Inflammatory macrophage treated with lipopolysaccharide for 1 hour (primary cell): Measurements from ENCODE around the gene CDC123.
"Not testable (repeated sequence)": the region's sequence is repeated elsewhere in the genome, so short reads cannot be mapped to it uniquely, and the experiment has no call there.

Source experiments
- DNase-seq, 2 donors: peaks; one replicate each; pipeline ENCODE4 v3.0.0-alpha.2; 2020 to 2022

The CDC123 gene

DNA sequence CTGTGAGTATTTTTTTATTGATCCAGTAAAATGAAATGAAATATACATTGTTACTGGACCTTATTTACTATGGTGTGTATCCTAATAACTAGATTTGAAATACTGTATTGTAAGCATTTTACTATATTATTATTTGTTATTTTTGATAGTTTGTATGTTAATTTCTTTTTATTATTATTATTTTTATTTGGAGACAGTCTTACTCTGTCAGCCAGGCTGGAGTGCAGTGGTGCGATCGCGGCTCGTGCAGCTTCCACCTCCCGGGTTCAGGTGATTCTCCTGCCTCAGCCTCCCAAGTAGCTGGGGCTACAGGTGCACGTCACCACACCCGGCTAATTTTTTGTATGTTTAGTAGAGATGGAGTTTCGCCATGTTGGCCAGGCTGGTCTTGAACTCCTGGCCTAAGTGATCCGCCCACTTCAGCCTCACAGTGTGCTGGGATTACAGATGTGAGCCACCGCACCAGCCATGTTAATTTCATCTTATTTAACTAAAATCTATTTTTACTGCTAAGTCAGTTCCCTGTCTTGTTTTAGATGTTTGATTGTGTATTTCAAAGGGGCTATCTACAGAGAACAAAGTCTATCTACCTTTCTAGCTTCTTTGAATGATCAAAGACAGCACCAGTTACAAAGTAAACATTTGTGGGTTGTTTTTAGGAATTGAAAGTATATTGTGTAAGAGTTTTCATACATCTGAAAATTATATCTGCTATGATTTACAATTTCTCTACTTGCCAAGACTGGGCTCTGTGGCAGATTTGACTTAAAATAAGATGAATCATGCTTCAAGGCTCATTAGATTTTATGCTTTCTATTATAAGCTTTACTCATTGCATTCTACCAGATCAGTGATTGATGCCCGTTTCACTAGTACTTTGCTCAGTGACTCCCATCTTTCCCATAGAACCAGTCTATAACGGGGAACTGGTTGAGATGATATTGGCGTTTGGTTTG lies 41.6 kb downstream of the CDC123 start:
- no peak for DNase-seq

DNA sequence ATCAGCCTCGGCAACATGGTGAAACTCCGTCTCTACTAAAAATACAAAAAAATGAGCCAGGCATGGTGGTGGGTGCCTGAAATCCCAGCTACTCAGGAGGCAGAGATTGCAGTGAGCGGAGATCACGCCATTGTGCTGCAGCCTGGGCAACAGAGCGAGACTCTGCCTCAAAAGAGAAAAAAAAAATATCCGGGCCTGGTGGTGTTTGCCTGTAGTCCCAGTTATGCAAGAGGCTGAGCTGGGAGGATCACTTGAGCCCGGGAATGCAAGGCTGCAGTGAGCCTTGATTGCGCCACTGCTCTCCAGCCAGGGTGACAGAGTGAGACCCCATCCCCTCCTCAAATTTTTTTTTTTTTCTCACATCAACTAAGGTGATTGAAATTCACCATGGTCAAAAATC lies 42.8 kb downstream of the CDC123 start:
- no peak for DNase-seq

DNA sequence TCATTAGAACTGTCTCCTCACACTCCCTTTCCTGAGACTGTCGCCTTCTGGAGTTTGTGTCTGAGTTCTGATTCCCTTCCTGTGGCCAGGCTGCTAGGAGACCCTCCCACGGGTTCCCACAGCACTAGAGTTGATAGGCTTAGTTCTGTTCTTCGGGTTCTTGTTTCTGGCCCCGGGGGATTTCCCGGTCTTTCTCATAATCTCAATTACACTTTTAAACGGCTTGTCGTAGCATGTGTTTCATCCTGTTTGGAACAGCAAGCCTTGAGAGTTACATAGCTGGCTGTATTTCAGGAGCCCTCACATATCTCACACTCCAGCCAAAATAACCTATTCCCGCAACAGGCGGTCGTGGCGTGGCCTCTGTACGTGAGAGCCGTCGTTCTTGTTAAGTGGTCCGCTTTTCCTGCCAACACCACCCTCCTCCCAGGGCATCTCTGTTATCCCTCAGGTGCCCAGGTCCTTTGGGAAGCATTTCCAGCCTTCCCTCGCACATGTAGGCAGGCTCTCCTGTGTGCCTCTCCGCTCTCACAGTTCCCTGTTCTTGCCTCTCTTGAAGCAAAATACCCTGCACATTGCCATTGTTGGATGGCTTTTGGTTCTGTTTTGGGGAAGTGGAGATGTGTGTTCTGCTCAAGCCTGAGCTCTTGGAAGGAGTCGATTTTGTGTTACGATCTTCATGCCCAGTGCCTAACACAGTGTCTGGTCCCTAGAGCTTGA lies 46.0 kb downstream of the CDC123 start:
- peak; percentile 93 to 97 for DNase-seq

DNA sequence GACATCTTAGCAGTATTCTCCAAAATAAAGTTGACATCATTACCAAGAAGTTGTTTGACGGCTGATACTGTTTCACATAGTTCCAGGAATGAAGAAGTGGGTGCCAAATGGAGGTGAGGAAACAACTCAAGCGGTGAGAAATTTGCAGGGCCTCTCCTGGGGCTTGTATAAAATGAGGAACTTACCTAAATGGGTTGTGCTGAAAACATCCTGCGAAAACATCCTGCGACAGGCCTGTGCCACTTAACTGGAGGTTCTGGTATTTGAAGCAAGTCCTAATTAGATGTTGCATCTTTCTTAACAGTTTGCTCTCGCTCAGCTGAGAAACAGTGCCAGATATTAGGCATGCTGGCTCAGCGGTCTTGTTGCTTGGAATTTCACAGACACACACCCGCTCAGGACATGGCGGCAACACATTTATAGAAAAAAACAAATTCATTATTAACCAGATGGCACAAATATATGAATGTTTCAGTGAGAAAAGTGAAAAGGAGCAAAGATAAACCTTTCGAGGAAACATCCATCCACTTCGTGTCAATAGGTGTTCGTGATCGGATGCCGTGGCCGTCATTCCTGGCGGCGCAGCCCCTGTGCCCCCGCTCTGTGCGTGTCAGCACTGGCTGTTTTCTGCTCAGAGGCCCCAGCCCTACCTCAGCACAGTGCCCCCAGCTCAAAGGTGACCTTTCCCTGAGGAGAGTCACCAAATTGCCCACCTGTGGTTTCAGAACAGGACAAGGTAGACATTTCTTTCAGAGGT lies 48.1 kb downstream of the CDC123 start:
- peak; percentile 63 to 65 for DNase-seq

DNA sequence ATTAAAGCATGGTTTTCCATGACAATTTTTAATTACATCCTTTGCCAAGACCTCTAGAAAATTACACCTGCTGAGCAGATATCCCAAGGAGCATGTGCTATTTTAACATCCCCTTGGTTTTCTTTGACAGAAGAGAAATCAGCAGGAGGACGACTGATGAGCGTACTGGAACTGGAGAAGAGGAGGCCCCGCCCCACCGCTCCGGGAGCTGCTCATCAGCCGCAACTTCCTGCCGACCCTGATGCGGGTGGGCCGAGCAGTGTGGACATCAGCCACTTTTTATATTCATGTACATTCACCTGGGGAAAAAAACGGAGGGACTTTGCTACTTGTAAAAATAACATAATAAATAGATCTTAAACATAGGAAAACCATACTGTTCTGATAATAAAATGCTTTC lies 54.2 kb downstream of the CDC123 start:
- DNase-seq: no peak

DNA sequence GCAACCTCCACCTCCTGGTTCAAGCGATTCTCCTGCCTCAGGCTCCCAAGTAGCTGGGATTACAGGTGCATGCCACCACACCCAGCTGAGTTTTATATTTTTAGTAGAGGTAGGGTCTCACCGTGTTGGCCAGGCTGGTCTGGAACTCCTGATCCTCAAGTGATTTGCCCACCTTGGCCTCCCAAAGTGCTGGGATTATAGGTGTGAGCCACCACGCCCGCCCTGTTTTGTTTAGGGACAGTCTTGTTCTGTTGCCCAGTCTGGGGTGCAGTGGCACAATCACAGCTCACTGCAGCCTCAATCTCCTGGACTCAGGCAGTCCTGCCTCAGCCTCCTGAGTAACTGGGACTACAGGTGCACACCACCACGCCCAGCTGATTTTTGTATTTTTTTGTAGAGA lies 54.7 kb downstream of the CDC123 start:
- DNase-seq: not testable (repeated sequence)

DNA sequence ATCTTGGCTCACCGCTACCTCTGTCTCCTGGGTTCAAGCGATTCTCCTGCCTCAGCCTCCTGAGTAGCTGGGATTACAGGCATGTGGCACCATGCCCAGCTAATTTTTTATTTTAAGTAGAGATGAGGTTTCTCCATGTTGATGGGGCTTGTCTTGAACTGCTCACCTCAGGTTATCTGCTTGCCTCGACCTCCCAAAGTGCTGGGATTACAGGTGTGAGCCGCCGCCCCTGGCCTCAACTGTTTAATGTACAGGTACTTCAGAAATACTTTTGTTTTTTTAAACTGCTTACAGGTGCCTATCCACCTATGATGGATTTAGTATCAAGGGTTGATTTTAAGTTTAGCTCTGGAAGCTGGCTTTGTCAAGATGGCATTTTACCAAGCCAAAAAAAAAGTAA lies 55.6 kb downstream of the CDC123 start:
- DNase-seq: no peak

DNA sequence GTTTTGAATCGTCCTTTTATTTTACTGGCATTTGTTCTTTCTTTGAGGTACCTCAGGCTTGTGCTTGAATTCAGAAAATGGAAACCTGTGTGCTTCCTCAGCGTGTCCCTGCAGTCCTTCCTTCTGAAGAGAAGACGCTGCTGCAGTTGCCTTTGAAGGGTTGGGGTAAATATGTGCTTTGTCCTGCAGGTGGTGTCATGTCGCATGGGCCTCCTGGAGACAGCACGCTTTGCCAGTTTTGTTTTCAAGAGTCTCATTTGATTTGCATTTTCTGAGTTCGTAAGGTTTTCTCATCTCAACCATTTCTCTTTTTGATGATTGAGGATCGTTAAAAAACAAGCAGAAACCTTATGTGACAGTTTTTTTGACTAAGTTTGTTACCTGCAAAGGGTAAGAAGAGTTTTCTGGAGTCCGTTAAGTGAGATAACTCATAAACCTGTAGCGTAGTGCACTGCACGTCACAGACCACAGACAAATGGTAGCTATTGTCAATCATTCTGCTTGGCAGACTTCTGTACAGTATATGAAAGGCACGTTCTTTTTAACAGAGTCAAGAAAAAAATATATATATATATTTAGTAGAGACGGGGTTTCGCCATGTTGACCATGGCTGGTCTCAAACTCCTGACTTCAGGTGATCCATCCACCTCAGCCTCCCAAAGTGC lies 57.0 kb downstream of the CDC123 start:
- DNase-seq: peak in 1 of 2 donors; percentile 34

DNA sequence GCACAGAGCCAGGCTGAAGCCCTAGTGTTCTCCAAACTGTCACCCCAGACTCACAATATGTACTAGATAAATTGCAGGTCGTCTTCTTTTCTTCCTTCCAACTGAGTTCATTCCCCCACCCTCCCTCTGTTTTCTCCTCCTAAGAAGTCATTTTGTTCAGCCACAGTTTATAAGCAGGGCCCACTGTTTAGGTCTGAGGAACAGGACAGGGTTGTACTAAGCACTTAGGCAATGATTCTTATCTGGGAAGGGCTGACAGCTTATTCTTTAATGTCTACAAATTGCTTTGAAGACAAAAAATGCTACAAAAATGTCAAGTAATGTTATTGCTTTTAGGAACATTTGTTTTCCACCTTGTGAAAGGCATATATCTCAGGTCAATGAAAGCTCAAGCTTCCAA lies 59.1 kb downstream of the CDC123 start:
- no peak for DNase-seq

DNA sequence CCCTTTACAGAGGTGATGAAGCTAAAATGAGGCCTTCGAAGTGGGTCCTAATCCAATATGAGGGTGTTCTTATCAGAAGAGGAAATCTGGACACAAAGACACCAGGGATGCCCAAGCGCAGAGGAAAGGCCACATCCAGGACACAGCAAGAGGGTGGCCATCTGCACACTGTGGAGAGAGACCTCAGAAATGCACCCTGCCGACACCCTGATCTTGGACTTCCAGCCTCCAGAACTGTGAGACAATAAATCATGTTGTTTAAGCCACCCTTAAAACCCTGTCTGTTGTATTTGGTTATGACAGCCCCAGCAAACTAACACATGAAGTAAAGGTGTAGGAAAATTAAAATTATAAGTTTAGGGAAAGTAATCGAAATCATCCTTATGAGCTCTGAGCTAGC lies 64.0 kb downstream of the CDC123 start:
- no peak for DNase-seq

DNA sequence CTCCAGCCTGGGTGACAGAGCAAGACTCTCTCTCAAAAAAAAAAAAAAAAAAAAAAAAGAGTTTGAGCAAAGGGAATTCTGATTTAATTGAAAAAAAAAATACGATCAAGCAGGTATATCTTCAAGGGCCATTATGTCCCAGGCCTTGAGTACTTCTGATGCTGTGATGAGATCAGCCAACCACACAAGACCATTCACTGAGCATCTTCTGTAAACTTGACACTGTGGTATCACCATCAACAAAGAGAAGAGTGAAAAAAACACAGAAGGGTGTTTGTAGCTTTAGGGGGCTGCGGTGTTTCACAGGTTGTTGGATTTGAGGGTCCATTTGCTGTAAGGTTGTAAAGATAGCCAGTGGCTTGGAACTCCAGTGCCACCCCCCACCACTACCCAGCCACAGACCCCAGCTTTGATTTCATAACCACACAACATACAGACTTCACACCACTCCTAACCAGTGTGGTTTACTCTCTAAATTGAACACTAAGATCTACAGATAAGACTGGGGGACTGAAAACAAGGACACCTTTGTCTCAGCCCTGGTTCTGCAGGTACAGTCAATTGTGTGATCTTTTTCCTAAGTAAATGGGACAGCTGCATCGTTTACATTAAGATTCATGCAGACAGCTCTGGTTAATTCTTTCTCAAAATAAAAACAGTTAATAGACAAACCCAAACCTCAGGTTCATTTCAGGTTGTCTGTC lies 66.4 kb downstream of the CDC123 start:
- no peak for DNase-seq

DNA sequence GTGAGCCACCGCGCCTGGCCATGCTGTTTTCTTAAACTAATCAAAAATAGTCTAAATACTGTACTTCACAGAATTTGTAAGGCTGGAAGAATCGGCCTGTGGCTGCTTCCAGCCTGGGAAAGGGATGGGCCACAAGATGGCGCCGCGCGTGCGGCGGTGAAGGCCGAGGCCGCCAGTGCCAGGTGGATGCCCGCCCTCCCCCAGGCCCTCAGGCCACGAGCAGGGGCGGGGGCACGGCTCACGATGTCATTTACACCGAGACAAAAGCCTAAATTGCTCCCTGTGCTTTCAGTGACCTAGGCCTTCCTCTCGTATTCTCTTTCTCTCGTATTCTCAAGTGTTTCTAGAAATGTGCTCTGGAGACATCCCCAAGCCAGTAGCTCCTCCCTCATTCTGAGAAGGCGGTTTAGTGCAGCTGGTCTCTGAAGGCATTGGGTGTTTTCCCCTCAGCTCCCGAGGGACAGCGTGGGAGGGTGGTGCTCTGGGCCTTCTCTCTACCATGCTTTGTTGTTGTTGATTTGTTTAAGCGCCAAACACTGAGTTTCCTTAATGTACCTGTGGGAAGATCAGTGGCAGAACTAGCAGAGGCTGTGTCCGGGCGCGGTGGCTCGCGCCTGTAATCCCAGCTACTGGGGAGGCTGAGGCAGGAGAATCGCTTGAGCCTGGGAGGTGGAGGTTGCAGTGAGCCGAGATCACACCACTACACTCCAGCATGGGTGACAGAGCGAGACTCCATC lies 68.4 kb downstream of the CDC123 start:
- DNase-seq: peak; percentile 89 to 95

DNA sequence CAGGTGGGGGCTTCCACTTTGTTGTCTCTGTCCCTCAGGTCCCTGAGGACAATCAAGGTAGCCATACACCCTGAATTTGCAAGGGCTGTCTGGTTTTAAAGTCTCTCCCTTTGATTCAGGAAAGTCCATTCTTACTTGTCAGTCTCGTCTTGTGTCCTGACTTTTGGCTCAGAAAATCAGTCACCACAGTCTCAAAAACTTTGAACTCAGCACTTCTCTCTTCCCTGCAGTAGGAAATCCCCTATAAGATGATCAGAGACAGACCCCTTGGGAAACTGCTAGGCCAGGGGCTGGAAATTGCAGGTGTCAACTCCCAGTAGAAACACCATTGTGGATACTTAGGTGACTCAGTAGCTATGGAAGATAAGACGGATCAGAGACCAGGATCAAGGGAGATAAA lies 73.1 kb downstream of the CDC123 start:
- DNase-seq: peak; percentile 76 to 90

DNA sequence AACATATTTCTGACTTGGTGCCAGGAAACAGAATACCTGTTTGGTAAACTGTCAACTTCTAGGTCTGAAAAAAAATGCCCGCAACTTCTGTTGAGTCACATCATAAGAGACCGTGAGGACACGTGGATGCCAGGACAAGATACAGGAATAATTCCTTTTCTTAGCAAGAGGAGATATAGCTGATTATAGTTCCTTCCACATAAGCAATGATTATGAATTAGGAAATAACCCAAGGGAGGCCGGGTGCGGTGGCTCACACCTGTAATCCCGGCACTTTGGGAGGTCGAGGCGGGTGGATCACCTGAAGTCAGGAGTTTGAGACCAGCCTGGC lies 75.2 kb downstream of the CDC123 start:
- no peak for DNase-seq

DNA sequence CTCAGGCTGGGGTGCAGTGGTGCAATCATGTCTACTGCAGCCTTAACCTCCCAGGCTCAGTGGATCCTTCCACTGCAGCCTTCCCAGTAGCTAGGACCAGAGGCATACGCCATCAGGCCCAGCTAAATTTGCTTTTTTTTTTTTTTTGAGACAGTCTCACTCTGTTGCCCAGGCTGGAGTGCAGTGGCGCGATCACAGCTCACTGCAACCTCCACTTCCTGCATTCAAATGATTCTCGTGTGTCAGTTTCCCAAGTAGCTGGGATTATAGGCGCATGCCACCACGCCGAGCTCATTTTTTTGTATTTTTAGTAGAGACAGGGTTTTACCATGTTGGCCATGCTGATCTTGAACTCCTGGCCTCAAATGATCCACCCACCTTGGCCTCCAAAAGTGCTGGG lies 81.9 kb downstream of the CDC123 start:
- DNase-seq: not testable (repeated sequence)

DNA sequence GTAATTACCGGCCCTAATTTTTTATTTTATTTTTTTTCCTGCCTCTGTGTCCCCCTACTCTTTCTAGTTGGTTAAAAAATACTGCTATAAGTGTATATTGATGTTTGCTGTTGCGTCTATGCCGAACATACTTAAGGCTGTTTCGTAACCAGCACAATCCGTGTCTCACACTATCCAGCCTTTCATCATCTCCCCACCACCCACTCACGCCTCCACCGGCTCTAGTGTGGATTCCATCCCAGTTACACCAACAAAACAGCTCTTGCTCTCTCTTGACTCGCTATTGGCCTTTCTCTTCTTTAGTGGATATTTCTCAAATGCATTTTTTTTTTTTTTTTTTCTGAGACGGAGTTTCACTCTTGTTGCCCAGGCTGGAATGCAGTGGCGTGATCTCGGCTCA lies 83.3 kb downstream of the CDC123 start:
- peak; percentile 96 to 97 for DNase-seq

DNA sequence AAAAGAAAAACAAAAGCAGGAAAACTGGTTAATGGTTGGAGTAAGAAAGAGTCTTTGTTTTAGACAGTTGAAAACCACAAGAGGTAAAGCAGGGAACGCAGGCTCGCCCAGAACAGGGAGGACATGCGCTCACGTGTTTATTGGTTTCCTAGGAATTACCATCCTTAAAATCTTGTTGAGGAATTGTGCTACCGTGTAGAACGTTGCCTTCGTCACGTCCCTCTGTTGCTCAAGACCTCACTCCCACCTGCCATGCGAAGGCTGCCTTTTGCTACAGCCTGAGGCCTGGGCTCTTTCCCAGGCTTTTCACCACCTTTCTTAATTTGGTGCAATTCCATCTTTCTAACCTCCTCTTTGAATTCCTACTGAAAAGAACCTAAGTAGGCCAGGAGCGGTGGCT lies 91.8 kb downstream of the CDC123 start:
- DNase-seq: no peak

DNA sequence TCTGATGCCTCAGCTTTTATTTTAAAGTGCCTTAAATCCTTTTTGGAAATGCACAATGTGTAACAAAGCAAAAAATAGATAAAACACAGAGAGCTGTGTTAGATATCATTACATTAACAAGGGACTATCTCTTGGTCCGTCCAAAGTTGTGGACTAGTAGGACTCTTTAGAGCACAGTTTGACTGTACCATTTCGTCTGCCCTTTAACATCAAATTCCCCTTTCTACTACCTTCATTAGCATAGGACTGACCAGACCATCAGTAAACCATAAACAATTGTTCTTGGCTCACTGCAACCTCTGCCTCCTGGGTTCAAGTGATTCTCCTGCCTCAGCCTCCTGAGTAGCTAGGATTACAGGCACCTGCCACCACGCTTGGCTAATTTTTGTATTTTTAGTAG lies 101.8 kb downstream of the CDC123 start:
- not testable (repeated sequence) for DNase-seq

DNA sequence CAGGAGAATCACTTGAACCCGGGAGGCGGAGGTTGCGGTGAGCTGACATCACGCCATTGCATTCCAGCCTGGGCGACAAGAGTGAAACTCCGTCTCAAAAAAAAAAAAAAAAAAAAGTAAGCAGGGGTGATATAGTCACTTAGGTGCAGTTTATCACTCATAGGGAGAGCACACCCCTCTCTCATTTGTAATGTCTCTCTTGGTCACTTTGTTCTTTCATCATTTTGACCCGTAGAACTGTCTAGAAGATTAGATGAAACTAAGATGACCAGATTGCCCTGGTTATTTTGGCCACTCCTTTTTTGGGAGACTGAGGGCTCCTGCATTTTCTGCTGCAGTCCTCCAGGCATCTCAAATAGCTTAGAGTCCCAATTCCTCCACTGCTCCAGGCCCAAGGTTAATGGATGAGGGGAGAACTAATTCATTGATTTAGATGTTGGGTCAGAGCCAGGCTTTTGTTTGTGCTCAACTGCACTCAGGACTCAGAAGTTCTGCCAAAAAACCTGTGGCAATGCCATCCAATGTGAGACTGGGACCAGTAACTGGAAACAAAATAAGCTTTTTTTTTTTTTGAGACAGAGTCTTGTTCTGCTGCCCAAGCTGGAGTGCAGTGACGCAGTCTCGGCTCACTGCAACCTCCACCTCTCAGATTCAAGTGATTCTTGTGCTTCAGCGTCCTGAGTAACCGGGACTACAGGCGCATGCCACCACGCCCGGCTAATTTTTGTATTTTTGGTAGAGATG lies 103.4 kb downstream of the CDC123 start:
- DNase-seq: no peak
